Activated naive CD4-positive, alpha-beta T cell treated with anti-CD3 and anti-CD28 coated beads, Interleukin-2, amount 50 U/mL, for 72 hours (primary cell): Measurements from ENCODE around the gene RHOB. TPM values are rescaled to one million over a fixed set of nuclear protein-coding genes. Genes with fewer than 3 reads are reported as not detected.
A peak's percentile ranks its signal among the peaks of the same experiment; 100 is the strongest.
"Not testable (repeated sequence)": the region's sequence is repeated elsewhere in the genome, so short reads cannot be mapped to it uniquely, and the experiment has no call there.

ENCODE experiments used
- ATAC-seq, 2 donors: fragments of 150-1000 bp; cut with Tn5 transposase; 2 replicates each; pipeline ENCODE4 v1.10.0; 2021; ENCODE audit warnings: mild to moderate bottlenecking in 2 of 2, moderate library complexity in 2 of 2
- DNase-seq, 2 donors: peaks; one replicate each; pipeline ENCODE4 v3.0.0; 2021 to 2022; ENCODE audit warnings: low spot score in 2 of 2
- H3K27ac Mint-ChIP-seq, 2 donors: one replicate each; pipeline ENCODE4 v1.8.0; 2022; ENCODE audit warnings: mild to moderate bottlenecking in 2 of 2, mixed read lengths in 2 of 2
- H3K36me3 Mint-ChIP-seq, 2 donors: one replicate each; pipeline ENCODE4 v1.8.0; 2022; ENCODE audit warnings: mixed read lengths in 2 of 2
- H3K9me3 Mint-ChIP-seq, 2 donors: one replicate each; pipeline ENCODE4 v1.8.0; 2022; ENCODE audit warnings: mixed read lengths in 2 of 2
- total RNA-seq, 2 donors: library from RNA; stranded (reverse); gene quantifications; one replicate each; pipeline ENCODE4 v1.2.3, GENCODE V29; 2022

The RHOB gene
- total RNA-seq, 2 donors from 2014 or later = 5.9 to 7.1 TPM

- Mint-ChIP-seq H3K36me3 (no peaks in the 10 kb centered on the region), H3K27ac (no peak overlapping the region), H3K9me3 (no peaks in the 10 kb centered on the region)
- DNase-seq (no peak), ATAC-seq (no peak)
Measured at GRCh38 chr2:20454036-20454981, 7.4 kb downstream of the RHOB start.

GRCh38 chr2:20455076-20455587 is 8.3 kb downstream of the RHOB start:
- ATAC-seq = no peak

DNA sequence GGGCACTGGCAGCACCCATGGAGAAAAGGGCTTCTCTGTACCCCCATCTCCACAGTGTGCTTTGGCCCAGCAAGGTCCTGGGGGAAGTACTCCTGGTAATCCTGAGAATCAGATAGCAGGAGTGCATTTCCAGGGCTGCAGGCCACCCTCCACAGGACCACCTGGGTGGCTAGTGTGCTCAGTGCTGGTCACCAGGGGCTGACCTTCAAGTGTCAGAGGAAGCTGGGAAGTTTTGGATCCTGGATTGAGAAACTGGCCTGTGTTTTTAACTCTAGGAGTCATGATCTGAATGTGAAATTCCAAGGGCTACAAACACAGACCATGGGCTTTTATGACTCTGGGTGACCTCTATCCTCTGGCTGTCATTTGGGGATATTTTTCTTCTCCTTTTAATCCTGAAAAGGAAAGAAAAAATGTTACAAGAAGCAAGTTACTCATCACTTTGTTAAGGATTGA is 9.3 kb downstream of the RHOB start:
- peaks cover 0 to under 1% of the 10 kb centered on the region in 2 donors for H3K36me3 Mint-ChIP-seq
- ATAC-seq (no peak), DNase-seq (no peak)
- no peaks in the 10 kb centered on the region for H3K9me3 Mint-ChIP-seq
- H3K27ac Mint-ChIP-seq = no peak overlapping the region

More at GRCh38 chr2:20455076-20455587, 8.3 kb downstream of the RHOB start:
- Mint-ChIP-seq H3K36me3 (no peaks in the 10 kb centered on the region), H3K9me3 (no peaks in the 10 kb centered on the region), H3K27ac (no peak overlapping the region)
- DNase-seq = no peak

- Mint-ChIP-seq H3K27ac (no peak overlapping the region), H3K36me3 (peaks cover 0 to 6% of the 10 kb centered on the region in 2 donors), H3K9me3 (no peaks in the 10 kb centered on the region)
- ATAC-seq = peak; percentile 90 to 95
- DNase-seq = no peak
Measured at GRCh38 chr2:20456636-20457426, 10.0 kb downstream of the RHOB start.

GRCh38 chr2:20457661-20458630 is 11.1 kb downstream of the RHOB start:
- H3K36me3 Mint-ChIP-seq = peaks cover 0 to 6% of the 10 kb centered on the region in 2 donors
- peak overlapping the region in 1 of 2 donors; percentile 51 for H3K27ac Mint-ChIP-seq
- no peak for ATAC-seq
- DNase-seq = no peak
- H3K9me3 Mint-ChIP-seq = no peaks in the 10 kb centered on the region

- not testable (repeated sequence) for ATAC-seq, DNase-seq, H3K36me3 Mint-ChIP-seq, H3K9me3 Mint-ChIP-seq, H3K27ac Mint-ChIP-seq
Measured at GRCh38 chr2:20458737-20459484, 12.0 kb downstream of the RHOB start.

DNA sequence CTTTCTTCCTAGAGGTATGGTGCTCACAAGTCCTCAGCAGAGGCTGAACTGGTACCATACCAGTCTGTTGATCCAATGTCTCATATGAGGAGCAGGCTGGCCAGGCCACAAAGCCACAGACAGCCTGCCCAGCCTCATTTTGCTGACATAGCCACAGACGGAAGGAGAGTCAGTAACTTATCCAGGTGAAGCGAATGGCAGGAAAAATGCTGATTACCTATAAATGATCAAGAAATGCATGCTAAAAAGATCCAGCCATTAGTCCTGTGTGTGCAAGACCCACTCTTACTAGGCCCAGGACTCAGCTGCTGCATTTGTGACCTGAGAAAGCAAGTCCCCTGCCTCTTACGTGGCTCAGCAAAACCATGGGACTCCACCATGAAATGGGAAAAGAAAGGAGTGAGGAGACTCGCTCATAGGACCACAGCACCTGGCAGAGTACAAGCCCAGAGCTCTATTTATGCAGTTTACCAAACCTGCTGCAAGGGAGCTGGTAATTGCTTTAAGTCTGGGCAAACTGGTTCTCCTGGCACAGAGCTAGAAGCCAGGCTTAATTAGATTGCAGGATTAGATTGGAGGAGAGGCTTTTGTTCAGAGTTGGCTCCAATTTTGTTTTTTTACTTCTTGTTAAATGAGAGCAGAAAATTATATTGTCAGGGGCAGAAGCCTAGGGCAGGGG is 19.0 kb downstream of the RHOB start:
- Mint-ChIP-seq H3K9me3 (no peaks in the 10 kb centered on the region), H3K27ac (no peak overlapping the region), H3K36me3 (peaks cover 0 to 6% of the 10 kb centered on the region in 2 donors)
- DNase-seq (no peak), ATAC-seq (no peak)

- H3K36me3 Mint-ChIP-seq = no peaks in the 10 kb centered on the region
- ATAC-seq (no peak), DNase-seq (no peak)
- H3K27ac Mint-ChIP-seq = peak overlapping the region in 1 of 2 donors; percentile 87
- H3K9me3 Mint-ChIP-seq = no peaks in the 10 kb centered on the region
Measured at GRCh38 chr2:20467789-20468548, 21.1 kb downstream of the RHOB start.

DNA sequence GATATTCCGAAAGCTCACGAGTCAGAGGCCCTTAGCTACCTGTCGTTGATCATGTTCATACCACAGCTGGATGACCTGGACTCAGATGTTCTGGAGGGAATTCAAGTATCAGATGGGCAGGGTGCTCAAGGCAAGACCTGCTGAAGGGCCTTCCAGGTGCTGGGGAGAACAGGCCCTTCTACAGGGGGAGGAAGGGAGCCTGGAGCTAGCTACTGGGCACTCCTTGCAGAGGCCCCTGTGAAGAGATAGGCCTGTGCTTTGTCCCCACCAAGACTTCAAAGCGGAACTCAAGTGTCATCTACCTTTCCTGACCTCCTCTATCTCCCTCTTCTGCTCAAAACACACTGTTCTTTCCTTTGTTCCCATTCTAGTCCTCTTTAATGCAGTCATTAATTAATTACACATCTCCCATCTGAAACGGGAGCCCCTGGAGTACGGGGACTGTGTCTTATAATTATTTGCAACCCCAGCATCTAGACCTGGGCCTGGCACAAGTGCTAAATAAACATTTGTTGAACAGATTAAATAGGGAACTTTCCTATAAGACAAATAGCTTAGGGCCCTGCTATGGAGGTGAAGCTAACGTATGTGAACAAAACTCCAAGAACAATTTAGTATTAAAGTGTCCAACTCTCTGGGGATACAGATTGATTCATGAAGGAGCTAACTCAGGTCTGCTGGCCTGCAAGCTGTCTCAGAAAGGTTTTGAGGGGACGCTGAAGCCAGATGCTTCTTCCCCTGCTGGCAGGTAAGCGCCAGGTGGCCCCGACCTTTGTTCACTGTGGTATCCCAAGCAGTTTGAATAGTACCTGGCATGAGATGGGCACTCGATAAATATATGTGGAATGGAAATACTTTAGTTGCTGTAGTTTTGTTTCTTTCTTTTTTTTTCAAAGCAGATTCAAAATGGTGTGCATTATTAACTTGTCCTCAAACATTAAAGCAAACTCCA is 22.0 kb downstream of the RHOB start:
- no peak overlapping the region for H3K27ac Mint-ChIP-seq
- DNase-seq (no peak), ATAC-seq (no peak)
- H3K9me3 Mint-ChIP-seq = no peaks in the 10 kb centered on the region
- no peaks in the 10 kb centered on the region for H3K36me3 Mint-ChIP-seq

GRCh38 chr2:20469595-20469994 is 22.7 kb downstream of the RHOB start:
- ATAC-seq (no peak), DNase-seq (no peak)
- H3K36me3 Mint-ChIP-seq = no peaks in the 10 kb centered on the region
- H3K27ac Mint-ChIP-seq = no peak overlapping the region
- no peaks in the 10 kb centered on the region for H3K9me3 Mint-ChIP-seq

GRCh38 chr2:20470211-20470610 is 23.3 kb downstream of the RHOB start:
- ATAC-seq = no peak
- Mint-ChIP-seq H3K9me3 (no peaks in the 10 kb centered on the region), H3K27ac (no peak overlapping the region), H3K36me3 (no peaks in the 10 kb centered on the region)
- no peak for DNase-seq

DNA sequence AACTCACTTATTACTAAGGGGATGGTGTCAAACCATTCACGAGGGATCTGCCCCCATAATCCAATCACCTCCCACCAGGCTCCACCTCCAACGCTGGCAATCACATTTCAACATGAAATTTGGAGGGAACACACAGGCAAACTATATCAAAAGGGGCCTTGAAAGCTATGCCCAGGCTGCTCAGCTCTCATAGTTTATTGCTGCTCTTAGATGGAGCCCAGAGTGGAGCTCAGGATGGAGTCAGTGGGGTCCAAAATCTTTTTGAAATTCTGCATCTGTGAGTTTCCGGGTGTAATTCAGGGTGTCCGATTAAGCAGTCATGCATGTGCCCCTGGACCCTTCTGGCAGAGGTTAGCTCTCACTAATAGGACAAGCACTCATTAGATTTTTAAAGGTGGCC is 24.3 kb downstream of the RHOB start:
- no peak overlapping the region for H3K27ac Mint-ChIP-seq
- DNase-seq (no peak), ATAC-seq (no peak)
- H3K36me3 Mint-ChIP-seq = no peaks in the 10 kb centered on the region
- no peaks in the 10 kb centered on the region for H3K9me3 Mint-ChIP-seq

GRCh38 chr2:20471902-20472559 is 25.2 kb downstream of the RHOB start:
- no peak for DNase-seq
- Mint-ChIP-seq H3K9me3 (no peaks in the 10 kb centered on the region), H3K27ac (no peak overlapping the region), H3K36me3 (no peaks in the 10 kb centered on the region)
- no peak for ATAC-seq
